ENCODE measurements around the gene PRELID1.

Gene PRELID1

DNA sequence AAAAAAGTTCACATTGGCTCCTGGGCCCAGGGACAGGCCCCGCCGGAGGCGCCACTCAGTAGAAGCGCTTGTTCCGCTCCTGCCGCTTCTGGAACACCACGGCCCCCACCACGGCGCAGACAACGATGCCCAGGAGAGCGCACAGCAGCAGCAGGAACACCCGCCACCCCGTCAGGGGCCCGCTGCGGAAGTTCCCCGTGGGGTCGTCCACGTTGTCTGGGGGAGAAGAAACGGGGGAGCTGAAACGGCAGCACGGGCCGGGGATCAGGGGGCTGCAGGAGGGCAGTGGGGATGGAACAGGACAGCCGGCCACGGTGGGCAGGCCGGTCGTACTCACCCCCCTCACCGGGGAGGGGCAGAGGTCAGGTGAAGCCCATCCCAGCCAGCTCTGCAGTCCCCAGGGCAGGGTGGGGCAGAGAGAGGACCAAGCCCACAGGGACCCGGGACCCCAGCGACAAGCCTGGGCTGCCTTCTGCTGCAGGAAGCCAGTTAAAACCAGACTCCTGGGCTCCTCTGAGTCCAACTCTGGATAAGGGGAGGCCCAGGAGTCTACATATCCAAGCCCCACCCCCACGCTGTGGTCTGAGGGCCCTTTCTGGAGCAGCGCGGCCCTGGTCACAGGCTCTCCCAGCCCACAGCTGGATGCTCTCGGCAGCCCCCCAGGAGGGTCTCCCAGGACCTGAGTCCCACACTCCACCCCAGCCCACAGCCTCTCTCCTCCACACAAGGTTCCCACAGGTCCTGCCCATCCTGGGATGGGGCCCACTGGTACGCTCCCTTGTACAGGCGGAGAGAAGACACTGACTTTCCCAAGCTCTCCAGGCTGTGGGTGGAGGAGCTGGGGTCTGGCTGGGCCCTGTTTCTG, 28.7 kb downstream of the PRELID1 start:
- TF ChIP-seq CTCF (IDR thresholded peaks at IDR 0.05; ENCODE audit: low read length, missing control alignments): no peak
- DNase-seq (ENCODE audit: low read depth): no peak
- H3K4me3 ChIP-seq (replicated peaks; ENCODE audit: low read depth, low read length): no peak overlapping the region

DNA sequence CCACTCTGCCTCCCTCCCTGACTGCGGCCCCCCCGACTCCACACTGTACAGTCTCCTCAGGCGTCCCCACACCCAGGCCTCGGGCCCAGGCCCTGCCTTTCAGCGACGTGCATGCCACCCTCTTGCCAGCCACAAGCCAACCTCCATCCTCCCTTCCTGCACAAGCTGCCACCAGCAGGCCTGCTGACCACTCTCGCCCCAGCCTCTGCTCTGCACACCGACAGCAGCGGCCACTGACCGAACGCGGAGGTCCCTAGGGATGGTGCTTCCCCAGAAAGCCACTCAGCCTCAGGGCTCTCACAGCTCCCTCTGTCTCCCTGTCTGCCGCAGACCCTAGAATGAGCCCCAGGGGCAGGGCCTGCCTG, 29.3 kb downstream of the PRELID1 start:
- no peak for TF ChIP-seq CTCF (IDR thresholded peaks at IDR 0.05; ENCODE audit: low read length, missing control alignments)
- DNase-seq (ENCODE audit: low read depth): no peak
- H3K4me3 ChIP-seq (replicated peaks; ENCODE audit: low read depth, low read length): no peak overlapping the region

GRCh38 chr5:177333420-177334154, 30.0 kb downstream of the PRELID1 start:
- TF ChIP-seq CTCF (IDR thresholded peaks at IDR 0.05; ENCODE audit: low read length, missing control alignments): no peak
- DNase-seq (ENCODE audit: low read depth): no peak
- H3K4me3 ChIP-seq (replicated peaks; ENCODE audit: low read depth, low read length): no peak overlapping the region

- DNase-seq (ENCODE audit: low read depth): no peak
- H3K4me3 ChIP-seq (replicated peaks; ENCODE audit: low read depth, low read length): no peak overlapping the region
- no peak for TF ChIP-seq CTCF (IDR thresholded peaks at IDR 0.05; ENCODE audit: low read length, missing control alignments)
These were observed 30.6 kb downstream of the PRELID1 start for GRCh38 chr5:177334155-177334551.

- H3K4me3 ChIP-seq (replicated peaks; ENCODE audit: low read depth, low read length): no peak overlapping the region
- no peak for TF ChIP-seq CTCF (IDR thresholded peaks at IDR 0.05; ENCODE audit: low read length, missing control alignments)
- no peak for DNase-seq (ENCODE audit: low read depth)
These were observed 31.4 kb downstream of the PRELID1 start for GRCh38 chr5:177334781-177335700.

GRCh38 chr5:177335701-177336065, 32.1 kb downstream of the PRELID1 start:
- DNase-seq (ENCODE audit: low read depth): no peak
- no peak for TF ChIP-seq CTCF (IDR thresholded peaks at IDR 0.05; ENCODE audit: low read length, missing control alignments)
- no peak overlapping the region for H3K4me3 ChIP-seq (replicated peaks; ENCODE audit: low read depth, low read length)

All from fibroblast of pulmonary artery (primary cell).